ENCODE measurements around the gene SLC22A4. TPM values are rescaled to one million over a fixed set of nuclear protein-coding genes. Genes with fewer than 3 reads are reported as not detected.

SLC22A4 gene
- total RNA-seq, result under 1 TPM in 1 of 2 experiments, not detected in 1; 0.14 TPM

DNA sequence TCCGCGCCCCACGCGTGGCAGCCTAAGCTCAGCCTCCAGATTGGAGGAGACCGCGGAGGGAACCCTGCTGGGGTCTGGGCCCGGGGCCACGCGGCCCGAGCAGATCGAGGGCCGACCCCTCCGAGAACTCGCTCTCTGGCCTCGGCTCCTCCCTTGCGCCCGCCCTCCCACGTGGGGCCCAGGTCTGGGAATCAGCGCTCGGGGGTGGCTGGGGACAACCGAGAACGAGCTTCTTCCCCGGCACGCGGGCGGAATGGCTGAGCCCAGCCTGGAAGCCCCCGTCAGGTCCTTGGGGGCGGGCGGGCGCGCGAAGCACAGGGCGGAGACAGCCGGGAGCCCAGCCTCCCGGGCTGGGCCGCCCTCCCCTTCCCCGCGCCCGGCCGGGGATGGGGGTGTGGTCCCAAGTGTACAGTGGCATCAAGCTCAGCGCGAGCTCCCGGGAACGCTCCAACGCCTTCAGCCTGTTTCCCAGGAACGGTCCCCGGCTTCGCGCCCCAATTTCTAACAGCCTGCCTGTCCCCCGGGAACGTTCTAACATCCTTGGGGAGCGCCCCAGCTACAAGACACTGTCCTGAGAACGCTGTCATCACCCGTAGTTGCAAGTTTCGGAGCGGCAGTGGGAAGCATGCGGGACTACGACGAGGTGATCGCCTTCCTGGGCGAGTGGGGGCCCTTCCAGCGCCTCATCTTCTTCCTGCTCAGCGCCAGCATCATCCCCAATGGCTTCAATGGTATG, at the start of gene SLC22A4:
Gene SLC22A4 (plus strand): TSS at position 403 of the 736 bp plus-strand sequence. CDS start 223 bp downstream, at position 626.
- Mint-ChIP-seq H3K27ac (peak within 1 kb of the TSS; percentile 60), H3K36me3 (no peaks in the 10 kb centered on the region), H3K4me3 (peak within 1 kb of the TSS; percentile 91), H3K9me3 (no peaks in the 10 kb centered on the region), H3K4me1 (peaks cover 17% of the 10 kb centered on the region), H3K27me3 (peaks cover 6% of the 10 kb centered on the region)
- DNase-seq (peak; percentile 80), ATAC-seq (ENCODE audit: low read depth) (peak; percentile 75)
- POLR2A ChIA-PET, result interaction anchor here (0.8 to 1.7 kb wide), 6 partner anchors 13 to 670 kb away, joined by 3 to 5 read pairs (median 3); partner anchors contain the start of gene SLC22A5

DNA sequence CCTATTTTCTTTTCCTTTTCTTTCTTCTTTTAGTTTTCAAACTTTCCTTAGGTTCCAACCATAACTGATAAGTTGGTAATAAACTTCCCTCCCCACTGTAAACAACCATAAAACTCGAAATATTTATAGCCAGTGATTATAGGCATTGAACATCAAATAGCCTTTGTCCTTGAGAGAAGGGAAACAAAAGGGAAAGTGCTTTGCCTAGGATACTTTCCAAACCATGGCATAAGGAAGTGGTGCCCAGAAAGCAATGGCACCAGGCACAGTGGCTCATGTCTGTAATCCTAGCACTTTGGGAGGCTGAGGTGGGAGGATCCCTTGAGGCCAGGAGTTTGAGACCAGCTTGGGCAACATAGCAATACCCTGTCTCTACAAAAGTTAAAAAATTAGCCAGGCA, 48.6 kb upstream of the SLC22A4 start:
- Mint-ChIP-seq H3K36me3 (peaks cover 10% of the 10 kb centered on the region), H3K27me3 (peaks cover 26% of the 10 kb centered on the region), H3K27ac (no peak overlapping the region), H3K4me1 (no peaks in the 10 kb centered on the region), H3K4me3 (no peak overlapping the region), H3K9me3 (peaks cover 23% of the 10 kb centered on the region)
- DNase-seq, result no peak
- ATAC-seq (ENCODE audit: low read depth), result no peak
- POLR2A ChIA-PET, result no interaction called here

- no peak overlapping the region for H3K27ac Mint-ChIP-seq
- H3K36me3 Mint-ChIP-seq, result peaks cover 10% of the 10 kb centered on the region
- peaks cover 27% of the 10 kb centered on the region for H3K27me3 Mint-ChIP-seq
- no peaks in the 10 kb centered on the region for H3K4me1 Mint-ChIP-seq
- ATAC-seq (ENCODE audit: low read depth), result no peak
- H3K4me3 Mint-ChIP-seq, result no peak overlapping the region
- no peak for DNase-seq
- POLR2A ChIA-PET, result no interaction called here
- H3K9me3 Mint-ChIP-seq, result peaks cover 22% of the 10 kb centered on the region
Measured at GRCh38 chr5:132246806-132247205, 47.4 kb upstream of the SLC22A4 start.

DNA sequence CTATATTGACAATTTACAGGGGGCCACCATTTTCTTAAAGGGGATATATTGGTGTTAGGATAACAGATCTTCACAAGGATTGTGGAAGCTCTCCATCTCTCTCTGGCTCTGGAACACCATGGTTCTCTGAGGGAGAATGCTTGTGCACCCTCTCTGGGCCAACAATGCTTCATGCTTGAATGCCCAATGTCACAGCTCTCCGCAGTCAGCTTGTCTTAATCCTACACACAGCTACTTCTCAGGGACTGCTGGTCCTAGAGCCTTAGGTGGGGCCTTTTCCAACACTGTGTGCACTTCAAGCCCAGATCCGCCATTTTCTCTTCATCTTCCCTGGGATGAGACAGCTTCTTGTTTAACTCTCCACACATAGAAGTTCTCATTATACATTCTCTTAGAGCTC, 43.6 kb upstream of the SLC22A4 start:
- DNase-seq (no peak), ATAC-seq (ENCODE audit: low read depth) (no peak)
- no peak overlapping the region for H3K27ac Mint-ChIP-seq
- H3K4me3 Mint-ChIP-seq, result no peak overlapping the region
- peaks cover 3% of the 10 kb centered on the region for H3K36me3 Mint-ChIP-seq
- peaks cover 20% of the 10 kb centered on the region for H3K27me3 Mint-ChIP-seq
- H3K4me1 Mint-ChIP-seq, result no peaks in the 10 kb centered on the region
- POLR2A ChIA-PET, result interaction anchor here (0.9 kb wide), 1 partner anchor 43 kb away, joined by 3 read pairs; no protein-coding TSS in a partner anchor
- H3K9me3 Mint-ChIP-seq, result peaks cover 9% of the 10 kb centered on the region

GRCh38 chr5:132251220-132251725, 42.9 kb upstream of the SLC22A4 start:
- ATAC-seq (ENCODE audit: low read depth), result no peak
- H3K4me1 Mint-ChIP-seq, result no peaks in the 10 kb centered on the region
- no peak overlapping the region for H3K4me3 Mint-ChIP-seq
- H3K36me3 Mint-ChIP-seq, result peaks cover 3% of the 10 kb centered on the region
- H3K9me3 Mint-ChIP-seq, result peaks cover 4% of the 10 kb centered on the region
- H3K27ac Mint-ChIP-seq, result no peak overlapping the region
- POLR2A ChIA-PET, result no interaction called here
- no peak for DNase-seq
- peaks cover 19% of the 10 kb centered on the region for H3K27me3 Mint-ChIP-seq

DNA sequence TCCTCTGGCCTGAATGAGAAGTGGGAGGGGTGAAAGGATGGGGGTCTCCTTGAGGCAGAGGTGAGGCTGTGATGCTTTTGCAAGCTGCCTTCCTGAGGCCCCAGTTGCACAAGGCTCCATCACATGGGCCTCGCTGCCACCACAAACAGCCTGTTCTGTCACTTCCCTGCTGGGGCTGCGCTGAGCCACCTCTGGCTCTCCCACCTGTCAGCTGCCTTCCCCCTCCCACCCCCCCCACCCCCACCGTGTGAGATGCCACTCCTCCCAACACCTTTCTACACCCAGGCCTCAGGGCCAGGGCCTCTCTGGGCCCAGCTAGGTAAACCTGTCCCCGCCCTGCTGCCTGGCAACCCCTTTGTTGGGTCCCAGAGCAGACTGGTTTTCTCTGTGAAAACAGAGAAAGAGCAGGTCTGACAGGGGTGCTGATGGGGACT, 41.2 kb upstream of the SLC22A4 start:
- DNase-seq (peak; percentile 14), ATAC-seq (ENCODE audit: low read depth) (no peak)
- Mint-ChIP-seq H3K4me1 (no peaks in the 10 kb centered on the region), H3K27ac (no peak overlapping the region), H3K36me3 (no peaks in the 10 kb centered on the region), H3K9me3 (no peaks in the 10 kb centered on the region), H3K4me3 (no peak overlapping the region), H3K27me3 (peaks cover 24% of the 10 kb centered on the region)
- POLR2A ChIA-PET, result no interaction called here

DNA sequence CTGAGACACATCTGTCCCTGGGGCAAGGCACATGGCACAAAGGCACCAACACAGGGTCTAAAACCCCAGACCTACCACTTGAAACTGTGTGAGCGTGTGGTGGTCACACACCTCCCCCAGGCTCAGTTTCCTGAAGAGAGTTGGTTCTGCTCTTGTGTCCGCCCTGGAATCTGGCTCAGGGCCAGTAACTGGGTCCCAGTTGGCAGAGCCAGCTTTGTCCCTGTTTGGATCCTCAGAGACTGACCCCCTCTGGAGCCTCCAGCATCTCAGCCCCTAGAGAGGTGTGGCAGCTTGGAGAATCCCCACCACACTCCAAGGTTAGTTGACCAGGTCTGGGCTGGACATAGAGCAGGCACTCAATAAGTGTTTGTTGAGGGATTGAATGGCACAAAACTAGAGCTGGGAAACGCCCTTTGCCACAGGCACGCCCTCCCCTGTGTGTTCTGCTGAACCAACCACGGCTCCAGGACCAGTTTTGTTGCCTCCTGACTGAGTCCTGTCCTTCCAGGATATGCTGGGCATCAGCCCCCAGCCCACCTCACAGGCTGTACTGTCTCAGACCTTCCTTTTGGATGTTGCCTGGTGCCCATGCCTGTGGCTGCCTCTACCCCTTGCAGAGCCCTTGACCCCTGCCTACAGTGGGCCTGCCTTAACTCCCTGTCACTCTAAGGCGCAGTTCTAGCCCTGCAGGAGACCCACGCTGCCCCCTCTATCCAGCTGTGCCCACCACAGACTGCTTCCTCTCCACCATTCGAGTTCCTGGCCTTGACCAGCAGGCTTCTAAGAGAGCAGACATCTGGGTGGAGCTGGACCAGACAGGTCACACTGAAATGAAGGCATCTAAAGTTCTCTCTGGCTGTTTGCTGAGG, 40.5 kb upstream of the SLC22A4 start:
- Mint-ChIP-seq H3K36me3 (no peaks in the 10 kb centered on the region), H3K4me1 (no peaks in the 10 kb centered on the region), H3K9me3 (no peaks in the 10 kb centered on the region), H3K27ac (no peak overlapping the region), H3K27me3 (peaks cover 24% of the 10 kb centered on the region), H3K4me3 (no peak overlapping the region)
- peak; percentile 24 for DNase-seq
- no peak for ATAC-seq (ENCODE audit: low read depth)
- POLR2A ChIA-PET, result no interaction called here

DNA sequence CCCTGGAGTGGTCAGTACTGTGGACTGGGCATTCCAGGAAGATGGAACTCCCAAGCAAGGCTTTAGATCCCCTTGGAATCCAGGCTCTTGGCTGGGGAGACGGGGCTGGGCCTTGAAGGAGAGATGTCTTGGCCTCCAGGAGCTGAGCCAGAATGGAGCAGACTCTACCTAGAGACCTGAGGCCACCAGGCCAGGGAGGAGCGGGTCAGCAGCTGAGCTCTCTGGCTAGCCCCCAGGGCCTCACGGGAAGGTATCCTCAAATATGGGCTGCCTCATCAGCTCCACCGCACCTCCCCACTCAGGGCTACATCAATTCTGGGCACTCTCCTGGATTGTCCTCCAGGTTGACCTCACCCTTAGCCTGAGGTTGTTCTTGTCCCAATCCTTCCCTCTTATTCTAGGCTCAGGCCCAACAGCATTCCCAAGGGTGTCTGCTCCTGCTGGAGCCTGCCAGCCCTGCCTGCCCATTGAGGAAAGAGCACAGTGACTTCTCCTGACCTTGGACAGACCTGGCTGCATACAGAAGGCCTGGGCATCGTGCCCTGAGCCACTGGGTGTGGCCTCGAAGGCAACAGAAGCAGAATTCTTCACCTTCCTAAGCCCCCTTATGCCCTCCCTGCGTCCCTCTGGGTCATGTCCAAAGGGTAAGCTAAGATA, 39.7 kb upstream of the SLC22A4 start:
- no peak for DNase-seq
- Mint-ChIP-seq H3K27ac (no peak overlapping the region), H3K4me1 (no peaks in the 10 kb centered on the region), H3K9me3 (no peaks in the 10 kb centered on the region), H3K4me3 (no peak overlapping the region), H3K27me3 (peaks cover 24% of the 10 kb centered on the region), H3K36me3 (no peaks in the 10 kb centered on the region)
- ATAC-seq (ENCODE audit: low read depth), result no peak
- POLR2A ChIA-PET, result no interaction called here

- Mint-ChIP-seq H3K4me3 (no peak overlapping the region), H3K4me1 (peaks cover 8% of the 10 kb centered on the region), H3K27me3 (peaks cover 16% of the 10 kb centered on the region), H3K36me3 (no peaks in the 10 kb centered on the region), H3K9me3 (no peaks in the 10 kb centered on the region), H3K27ac (no peak overlapping the region)
- ATAC-seq (ENCODE audit: low read depth), result no peak
- POLR2A ChIA-PET, result no interaction called here
- no peak for DNase-seq
Measured at GRCh38 chr5:132256086-132256782, 38.0 kb upstream of the SLC22A4 start.

DNA sequence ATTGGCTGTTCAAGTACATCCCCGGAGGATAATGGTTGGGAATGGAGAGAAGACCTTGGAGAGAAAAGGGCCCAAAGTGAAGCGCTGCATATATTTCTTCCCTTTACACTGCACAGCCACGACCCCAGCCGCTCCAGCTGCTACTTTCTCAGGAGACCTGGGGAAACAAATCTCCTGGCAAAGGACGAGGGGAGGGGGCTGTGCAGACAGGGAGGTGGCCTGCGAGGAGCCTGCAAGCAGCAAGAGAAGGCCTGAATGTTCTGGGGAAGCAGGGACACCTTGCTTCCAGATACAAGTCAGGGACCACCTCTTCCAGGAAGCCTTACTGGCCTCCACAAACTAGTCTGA, 37.4 kb upstream of the SLC22A4 start:
- DNase-seq (no peak), ATAC-seq (ENCODE audit: low read depth) (no peak)
- Mint-ChIP-seq H3K27me3 (peaks cover 16% of the 10 kb centered on the region), H3K9me3 (no peaks in the 10 kb centered on the region), H3K4me3 (no peak overlapping the region), H3K4me1 (peaks cover 8% of the 10 kb centered on the region), H3K27ac (no peak overlapping the region), H3K36me3 (no peaks in the 10 kb centered on the region)
- POLR2A ChIA-PET, result no interaction called here

DNA sequence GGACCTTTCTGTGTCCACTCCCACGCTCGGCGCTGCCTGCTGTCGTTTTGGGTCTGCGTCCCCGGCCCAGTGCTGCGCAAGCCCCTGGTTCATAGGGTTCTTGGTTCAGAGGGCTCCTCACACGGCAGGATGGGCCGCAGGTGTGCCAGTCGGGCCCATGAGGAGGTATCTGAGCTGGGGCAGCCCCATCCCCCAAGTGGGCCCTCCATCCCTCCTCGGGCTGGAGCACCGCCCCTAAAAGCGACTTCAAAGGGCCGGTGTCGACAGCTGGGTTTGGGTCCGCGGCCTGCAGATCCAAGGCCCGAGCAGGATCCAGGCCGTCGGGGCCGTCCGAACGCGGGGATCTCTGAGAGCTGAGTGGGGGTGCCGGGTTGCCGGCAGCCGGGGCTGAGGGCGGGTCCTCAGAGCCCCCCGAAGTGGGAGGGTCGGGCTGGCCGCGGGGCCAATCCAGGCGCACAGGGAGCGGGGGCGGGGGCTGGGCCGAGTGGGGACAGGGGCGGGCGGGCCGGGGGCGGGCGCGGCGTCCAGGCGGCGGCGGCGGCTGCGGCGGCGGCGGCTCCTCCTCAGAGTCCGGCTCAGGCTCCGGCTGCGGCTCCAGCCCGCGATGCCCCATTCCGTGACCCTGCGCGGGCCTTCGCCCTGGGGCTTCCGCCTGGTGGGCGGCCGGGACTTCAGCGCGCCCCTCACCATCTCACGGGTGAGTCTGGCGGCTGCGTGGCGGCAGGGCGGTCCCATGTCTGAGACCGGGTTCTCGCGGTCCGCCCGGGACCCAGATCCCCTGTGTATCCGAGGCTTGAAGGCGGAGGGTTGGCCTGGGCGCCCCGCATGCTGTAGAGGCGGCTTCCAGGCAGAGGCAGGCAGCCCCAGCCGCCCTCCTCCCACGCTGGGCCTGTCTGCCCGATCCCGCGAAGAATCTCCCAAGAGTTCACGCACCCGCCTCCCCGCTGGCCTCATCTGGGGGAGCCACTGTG, 36.8 kb upstream of the SLC22A4 start, which contains the start of gene PDLIM4:
Gene PDLIM4 (plus strand): TSS at position 566 of the 971 bp plus-strand sequence. CDS start 39 bp downstream, at position 605.
- POLR2A ChIA-PET, result no interaction called here
- no peak for DNase-seq

More for the DNA sequence above, 36.8 kb upstream of the SLC22A4 start, which contains the start of gene PDLIM4:
- H3K4me3 Mint-ChIP-seq, result peak within 1 kb of the TSS; percentile 41
- H3K4me1 Mint-ChIP-seq, result peaks cover 8% of the 10 kb centered on the region
- no peak within 1 kb of the TSS for H3K27ac Mint-ChIP-seq
- H3K9me3 Mint-ChIP-seq, result no peaks in the 10 kb centered on the region
- peaks cover 16% of the 10 kb centered on the region for H3K27me3 Mint-ChIP-seq
- no peaks in the 10 kb centered on the region for H3K36me3 Mint-ChIP-seq
- ATAC-seq (ENCODE audit: low read depth), result peak; percentile 14
